ENCODE data around the gene MAS1L.

The MAS1L gene

GRCh38 chr6:29509711-29510110 lies 22.0 kb upstream of the MAS1L start:
- DNase-seq, result no peak

- DNase-seq, result no peak
Observed at GRCh38 chr6:29509239-29509638, 21.5 kb upstream of the MAS1L start.

- DNase-seq, result no peak
Observed at GRCh38 chr6:29507319-29507718, 19.6 kb upstream of the MAS1L start.

- no peak for DNase-seq
Observed at GRCh38 chr6:29506446-29507067, 18.8 kb upstream of the MAS1L start.

- no peak for DNase-seq
Observed at GRCh38 chr6:29505808-29506207, 18.1 kb upstream of the MAS1L start.

GRCh38 chr6:29504961-29505360 lies 17.2 kb upstream of the MAS1L start:
- no peak for DNase-seq

- DNase-seq, result no peak
Observed at GRCh38 chr6:29502597-29502996, 14.8 kb upstream of the MAS1L start.

- no peak for DNase-seq
Observed at GRCh38 chr6:29502181-29502580, 14.4 kb upstream of the MAS1L start.

GRCh38 chr6:29501106-29501505 lies 13.3 kb upstream of the MAS1L start:
- DNase-seq, result no peak

GRCh38 chr6:29500594-29500993 lies 12.8 kb upstream of the MAS1L start:
- no peak for DNase-seq

GRCh38 chr6:29499704-29500103 lies 11.9 kb upstream of the MAS1L start:
- DNase-seq, result no peak

GRCh38 chr6:29496961-29497360 lies 9.2 kb upstream of the MAS1L start:
- no peak for DNase-seq

- no peak for DNase-seq
Observed at GRCh38 chr6:29495571-29495970, 7.8 kb upstream of the MAS1L start.

- DNase-seq, result no peak
Observed at GRCh38 chr6:29494131-29494530, 6.4 kb upstream of the MAS1L start.

- no peak for DNase-seq
Observed at GRCh38 chr6:29493261-29493660, 5.5 kb upstream of the MAS1L start.

GRCh38 chr6:29491574-29491973 lies 3.8 kb upstream of the MAS1L start:
- no peak for DNase-seq

- DNase-seq, result no peak
Observed at GRCh38 chr6:29490552-29490951, 2.8 kb upstream of the MAS1L start.

GRCh38 chr6:29490055-29490454 lies 2.3 kb upstream of the MAS1L start:
- no peak for DNase-seq

GRCh38 chr6:29489286-29489685 lies 1.5 kb upstream of the MAS1L start:
- no peak for DNase-seq

- DNase-seq, result no peak
Observed at GRCh38 chr6:29488874-29489273, 1.1 kb upstream of the MAS1L start.

GRCh38 chr6:29487131-29487530 lies 625 bp downstream of the MAS1L start:
- no peak for DNase-seq

- no peak for DNase-seq
Observed at GRCh38 chr6:29486577-29486976, 1.2 kb downstream of the MAS1L start.

- DNase-seq, result no peak
Observed at GRCh38 chr6:29483735-29484134, 4.0 kb downstream of the MAS1L start.

- DNase-seq, result no peak
Observed at GRCh38 chr6:29483186-29483585, 4.6 kb downstream of the MAS1L start.

GRCh38 chr6:29479560-29479959 lies 8.2 kb downstream of the MAS1L start:
- no peak for DNase-seq

GRCh38 chr6:29478740-29479139 lies 9.0 kb downstream of the MAS1L start:
- DNase-seq, result no peak
